HL-60 (cell line): ENCODE measurements around the gene LRP1B.

Source experiments
- CTCF ChIP-seq: IDR thresholded peaks from one replicate; pipeline ENCODE4 v1.5.1; 2011; ENCODE audit warnings: low read length, control low read depth, inconsistent platforms; ENCODE audit not compliant: insufficient read depth
- POLR2AphosphoS5 ChIP-seq: IDR thresholded peaks from 2 replicates; pipeline ENCODE4 v1.6.1; 2012; ENCODE audit warnings: low read depth

DNA sequence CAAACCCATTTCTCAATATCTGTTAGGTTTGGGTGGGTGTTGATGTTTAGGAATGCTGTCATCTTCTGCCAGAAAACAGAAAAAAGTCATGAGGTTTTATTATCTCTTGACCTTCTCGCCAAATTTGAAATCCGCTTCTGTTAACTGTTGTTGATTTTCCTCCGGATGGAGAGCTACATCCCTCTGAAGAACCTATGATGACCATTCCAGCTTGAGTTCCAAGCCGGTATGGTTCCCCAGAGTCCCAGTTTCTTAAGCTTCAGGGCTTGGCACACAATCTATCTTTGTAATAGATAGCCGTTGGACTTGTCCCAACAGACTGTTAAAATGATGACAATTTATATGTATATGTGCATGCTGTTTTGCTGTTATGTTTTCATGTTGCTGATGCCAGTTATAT is 1201.0 kb downstream of the LRP1B start:
- TF ChIP-seq CTCF (no peak), POLR2AphosphoS5 (no peak)
